ENCODE data around the gene TMEFF2. TPM values are rescaled to one million over a fixed set of nuclear protein-coding genes. Genes with fewer than 3 reads are reported as not detected.

The TMEFF2 gene
- total RNA-seq, 1 donor from 2014 or later = not detected

GRCh38 chr2:192013211-192013610 is 181.5 kb downstream of the TMEFF2 start:
- DNase-seq (ENCODE audit: low read depth in 2 of 2) = no peak

DNA sequence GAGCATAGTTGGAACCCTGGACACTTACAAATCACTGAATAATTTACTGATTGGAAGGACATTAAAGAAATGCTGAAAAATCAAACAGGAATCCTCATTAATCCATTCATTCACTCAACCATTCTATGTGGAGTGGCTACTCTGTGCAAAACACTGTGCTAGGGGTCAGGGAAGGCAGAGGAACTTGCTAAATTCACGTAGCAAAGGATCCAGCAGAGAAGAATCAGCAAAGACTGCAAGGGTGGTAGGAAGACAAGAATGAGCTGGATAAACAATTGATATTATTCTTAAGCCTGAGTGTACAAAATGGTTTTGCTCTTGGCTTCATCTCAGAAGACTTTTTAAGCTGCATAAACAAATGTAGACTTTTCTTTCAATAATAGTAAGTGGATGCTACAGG is 183.5 kb downstream of the TMEFF2 start:
- peak in 1 of 2 donors; percentile 16 for DNase-seq (ENCODE audit: low read depth in 2 of 2)

DNA sequence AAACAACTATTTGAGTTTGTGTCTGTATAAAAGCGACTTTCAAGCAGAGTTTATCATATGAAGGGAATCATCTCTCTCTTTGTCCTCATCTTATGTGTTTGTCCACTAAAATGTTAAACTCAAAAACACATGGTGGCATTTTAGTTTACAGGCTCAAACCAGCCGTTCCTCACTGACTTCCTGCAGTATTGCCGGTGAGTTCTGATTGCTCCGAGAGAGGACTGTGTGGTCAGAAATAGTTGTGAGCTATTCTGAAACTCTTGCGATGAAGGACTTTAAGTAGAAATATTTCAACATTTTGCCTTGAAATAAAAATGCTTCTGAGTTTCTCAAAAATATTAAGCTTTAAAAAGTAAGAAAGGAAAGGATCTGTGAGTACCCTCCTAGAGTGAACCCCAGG is 184.7 kb downstream of the TMEFF2 start:
- DNase-seq (ENCODE audit: low read depth in 2 of 2) = no peak

DNA sequence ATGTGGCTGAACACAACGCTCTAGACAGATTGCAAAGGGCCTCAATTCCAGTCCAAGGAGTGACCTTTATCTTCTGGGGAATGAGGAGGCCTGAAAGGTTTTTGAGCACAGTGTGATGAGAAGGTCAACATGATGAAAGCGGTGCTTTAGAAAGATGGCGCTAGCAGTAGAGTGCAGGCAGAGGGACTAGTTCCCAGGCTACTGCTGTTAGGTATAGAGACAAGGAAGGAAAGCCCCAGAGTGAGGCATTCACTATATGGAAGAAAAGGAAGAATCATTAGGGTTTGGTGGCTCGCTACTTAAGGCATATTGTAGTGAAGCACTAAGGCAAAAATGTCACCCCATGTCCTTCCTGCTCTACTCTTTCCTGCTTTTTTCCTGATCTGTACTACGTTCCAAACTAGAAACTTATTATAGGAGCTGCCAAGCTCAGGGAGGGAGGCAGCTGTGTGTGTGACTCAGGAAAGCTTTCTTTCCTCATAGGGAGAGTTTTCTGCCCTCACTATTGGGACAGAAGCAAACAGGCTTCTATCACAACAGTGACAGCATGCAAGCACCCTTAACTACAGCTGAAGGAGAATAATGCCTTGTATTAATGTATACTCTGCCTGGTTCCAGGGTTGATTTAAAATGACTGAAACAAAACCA is 187.0 kb downstream of the TMEFF2 start:
- peak in 1 of 2 donors; percentile 43 for DNase-seq (ENCODE audit: low read depth in 2 of 2)

- DNase-seq (ENCODE audit: low read depth in 2 of 2) = no peak
Observed at GRCh38 chr2:192005211-192005610, 189.5 kb downstream of the TMEFF2 start.

DNA sequence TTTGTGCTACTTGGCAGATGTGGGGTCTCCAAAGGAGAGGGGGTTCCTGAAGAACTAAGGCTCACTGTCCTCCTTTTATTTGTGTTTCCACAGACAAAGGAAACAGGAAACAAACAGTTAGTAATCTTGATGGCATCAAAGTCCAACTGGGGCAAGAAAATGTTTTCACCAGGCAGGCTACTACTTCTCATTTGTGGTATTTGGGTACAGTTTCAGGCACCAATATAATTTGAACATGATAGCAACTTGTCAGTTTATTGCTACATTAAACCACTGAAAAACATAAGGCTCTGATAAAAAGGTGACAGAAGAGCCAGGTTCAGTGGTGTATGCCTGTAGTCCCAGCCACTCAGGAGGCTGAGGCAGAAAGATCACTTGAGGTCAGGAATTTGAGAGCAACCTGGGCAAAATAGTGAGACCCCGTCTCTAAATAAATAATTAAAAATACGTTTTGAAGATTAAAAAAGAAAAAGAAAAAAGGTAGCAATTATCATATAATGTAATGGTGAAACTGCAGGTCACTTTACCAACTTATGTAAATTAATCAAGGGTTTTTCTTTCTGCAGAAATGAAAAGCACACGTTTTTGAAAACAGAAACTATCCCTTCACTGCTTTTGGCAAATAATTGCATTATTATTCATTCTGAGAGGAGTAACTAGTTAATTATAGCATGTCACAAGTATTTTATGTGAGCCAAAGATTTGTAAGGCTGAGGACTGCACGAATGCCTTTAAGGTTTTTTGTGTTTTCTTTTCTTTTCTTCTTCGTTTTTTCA is 190.4 kb downstream of the TMEFF2 start:
- DNase-seq (ENCODE audit: low read depth in 2 of 2) = no peak

DNA sequence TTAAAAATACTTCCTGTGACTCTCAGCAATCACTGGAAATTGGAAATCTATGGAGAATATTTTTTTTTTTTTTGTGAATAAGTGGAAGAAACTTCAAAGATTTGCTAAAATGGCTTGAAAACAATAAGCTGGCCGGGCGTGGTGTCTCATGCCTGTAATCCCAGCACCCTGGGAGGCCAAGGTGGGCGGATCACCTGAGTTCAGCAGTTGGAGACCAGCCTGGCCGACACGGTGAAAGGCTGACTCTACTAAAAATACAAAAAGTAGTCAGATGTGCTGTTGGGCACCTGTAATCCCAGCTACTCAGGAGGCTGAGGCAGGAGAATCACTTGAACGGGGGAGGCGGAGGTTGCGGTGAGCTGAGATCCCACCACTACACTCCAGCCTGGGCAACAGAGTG is 192.3 kb downstream of the TMEFF2 start:
- no peak for DNase-seq (ENCODE audit: low read depth in 2 of 2)

GRCh38 chr2:192000196-192000980 is 194.3 kb downstream of the TMEFF2 start:
- DNase-seq (ENCODE audit: low read depth in 2 of 2) = no peak

GRCh38 chr2:191999101-191999841 is 195.5 kb downstream of the TMEFF2 start:
- no peak for DNase-seq (ENCODE audit: low read depth in 2 of 2)

- peak in 1 of 2 donors; percentile 34 for DNase-seq (ENCODE audit: low read depth in 2 of 2)
Observed at GRCh38 chr2:191995285-191995684, 199.4 kb downstream of the TMEFF2 start.

DNA sequence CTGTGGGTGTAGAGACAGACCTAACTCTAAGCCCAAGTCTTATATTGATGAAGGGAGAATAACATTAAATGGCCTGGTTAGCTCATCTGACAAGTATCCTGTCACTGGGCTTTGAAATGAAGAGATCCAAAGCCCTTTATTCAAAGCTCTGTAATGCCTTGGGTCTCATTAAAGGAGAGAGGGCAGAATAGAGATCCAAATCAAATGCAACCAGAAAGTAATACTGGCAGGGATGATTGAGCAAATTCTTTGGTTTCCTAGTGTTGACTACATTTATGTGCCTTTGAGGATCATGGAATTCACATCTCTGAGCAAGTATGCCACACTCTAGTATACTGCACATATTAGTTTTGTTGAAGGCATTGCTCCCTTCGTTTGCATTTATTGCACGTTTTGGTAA is 200.0 kb downstream of the TMEFF2 start:
- DNase-seq (ENCODE audit: low read depth in 2 of 2) = no peak

- DNase-seq (ENCODE audit: low read depth in 2 of 2) = no peak
Observed at GRCh38 chr2:191991442-191991841, 203.3 kb downstream of the TMEFF2 start.

DNA sequence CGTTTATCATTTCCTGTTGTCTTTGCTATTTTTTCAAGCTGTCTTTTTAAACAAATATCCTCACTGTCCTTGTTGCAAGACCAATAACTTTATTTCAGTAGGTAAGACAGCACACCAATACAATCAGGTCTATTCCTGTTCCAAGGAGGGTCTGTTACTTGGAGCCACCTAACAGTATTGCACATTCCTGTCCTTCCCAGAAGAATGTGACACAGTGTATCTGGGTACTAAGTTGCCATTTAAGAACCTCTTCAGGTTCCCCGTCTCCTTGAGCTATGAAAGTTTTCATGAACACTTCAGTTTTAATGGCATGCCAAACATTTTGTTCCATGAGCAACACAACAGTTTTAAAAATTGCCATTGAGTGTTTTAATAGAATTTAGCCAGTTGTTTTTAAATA is 209.0 kb downstream of the TMEFF2 start:
- no peak for DNase-seq (ENCODE audit: low read depth in 2 of 2)

DNA sequence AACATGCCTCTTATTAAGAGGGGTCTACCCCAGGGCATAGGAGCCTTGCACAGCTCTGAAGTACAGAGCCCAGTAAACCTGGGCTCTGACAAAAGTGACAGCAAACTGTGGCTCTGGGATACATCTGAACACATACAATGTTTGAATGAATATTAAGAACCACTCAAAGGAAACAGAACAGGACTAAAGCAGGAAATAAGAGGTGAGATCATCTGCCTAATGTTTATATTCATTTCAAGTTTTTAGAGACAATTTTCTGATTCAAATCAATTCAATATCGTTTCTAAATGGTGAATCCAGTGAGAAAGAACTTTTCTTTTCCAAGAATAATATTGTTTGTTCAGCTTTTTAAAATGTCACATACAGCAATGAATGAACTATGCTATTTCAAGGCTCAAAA is 211.1 kb downstream of the TMEFF2 start:
- peak; percentile 17 to 69 for DNase-seq (ENCODE audit: low read depth in 2 of 2)

DNA sequence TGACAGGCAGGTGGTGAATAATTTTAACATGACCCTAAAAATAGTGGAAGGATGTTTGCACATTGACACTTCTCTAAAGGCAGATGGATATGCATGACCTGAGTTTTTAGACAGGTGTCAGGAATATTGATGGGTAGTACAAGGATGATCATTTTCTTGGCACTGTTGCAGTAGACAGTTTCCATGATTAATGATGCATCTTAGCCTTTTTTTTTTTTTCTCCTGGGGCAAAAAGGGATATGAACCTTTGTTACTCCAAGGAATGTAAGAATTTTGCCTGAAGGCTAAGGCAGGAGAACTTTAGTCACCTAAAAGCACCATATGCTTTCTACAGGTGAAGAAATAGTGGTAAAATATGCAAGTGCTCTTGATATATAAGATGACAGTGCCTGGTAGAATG is 211.5 kb downstream of the TMEFF2 start:
- no peak for DNase-seq (ENCODE audit: low read depth in 2 of 2)

DNA sequence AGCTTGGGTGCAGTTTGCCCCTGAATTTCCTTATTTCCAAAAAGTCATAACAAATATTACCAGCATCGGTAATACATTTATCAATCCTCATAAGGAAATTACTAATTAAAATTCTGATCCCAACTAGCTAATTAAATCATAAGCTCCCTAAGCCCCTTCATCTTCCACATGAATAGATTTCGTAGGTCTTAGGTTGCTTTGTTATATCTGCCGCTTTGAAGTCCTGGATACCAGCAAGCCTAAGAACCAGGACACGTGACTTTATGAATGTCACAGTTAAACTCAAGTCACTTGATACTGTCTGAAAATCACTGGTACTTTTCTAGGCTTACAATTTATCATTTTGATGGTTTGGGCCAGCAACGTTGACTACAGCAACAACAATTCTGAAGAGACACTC is 213.0 kb downstream of the TMEFF2 start:
- no peak for DNase-seq (ENCODE audit: low read depth in 2 of 2)

- DNase-seq (ENCODE audit: low read depth in 2 of 2) = no peak
Observed at GRCh38 chr2:191980483-191980882, 214.2 kb downstream of the TMEFF2 start.

- peak in 1 of 2 donors; percentile 50 for DNase-seq (ENCODE audit: low read depth in 2 of 2)
Observed at GRCh38 chr2:191979221-191979730, 215.5 kb downstream of the TMEFF2 start.

GRCh38 chr2:191977754-191978153 is 217.0 kb downstream of the TMEFF2 start:
- DNase-seq (ENCODE audit: low read depth in 2 of 2) = peak in 1 of 2 donors; percentile 21

DNA sequence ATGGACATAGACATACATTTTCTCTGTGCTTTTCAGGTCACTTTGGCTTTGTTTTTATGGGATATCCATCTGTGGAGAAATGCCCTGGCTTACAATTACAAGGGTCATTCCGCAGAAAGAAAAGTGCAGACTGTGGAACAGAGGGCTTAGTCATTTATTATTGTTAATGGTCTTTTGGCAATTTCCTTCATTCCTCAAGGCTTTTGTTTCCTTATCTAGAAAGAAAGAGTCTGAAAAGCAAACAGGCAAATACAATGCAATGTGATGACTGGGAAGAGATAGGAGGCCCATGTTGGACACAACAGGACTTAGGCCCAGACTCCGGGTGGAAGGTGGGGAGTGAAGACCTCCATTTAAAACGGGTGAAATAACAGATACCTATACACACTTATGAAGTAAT is 218.3 kb downstream of the TMEFF2 start:
- DNase-seq (ENCODE audit: low read depth in 2 of 2) = peak in 1 of 2 donors; percentile 96

DNA sequence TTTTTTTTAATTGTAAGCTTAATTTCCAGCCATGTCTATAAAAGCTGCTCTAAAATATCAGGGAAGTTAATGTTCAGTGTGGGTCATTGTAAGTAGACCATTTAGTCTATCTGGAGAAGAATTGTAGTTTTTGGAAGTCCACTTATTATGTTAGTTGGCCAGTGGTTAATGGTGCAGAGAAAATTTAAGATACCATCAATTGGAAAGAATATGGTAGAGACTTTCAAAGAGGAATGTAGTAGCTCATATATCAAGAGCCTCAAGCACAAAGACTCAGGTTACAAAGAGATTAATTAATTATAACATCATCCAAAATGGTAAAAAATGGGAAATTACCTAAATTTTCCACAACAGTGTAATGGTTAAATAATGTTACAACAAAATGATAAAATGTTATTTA is 220.1 kb downstream of the TMEFF2 start:
- DNase-seq (ENCODE audit: low read depth in 2 of 2) = no peak
